Chondrocyte (in vitro differentiated cells): ENCODE measurements around the gene C2CD4D. TPM values are rescaled to one million over a fixed set of nuclear protein-coding genes. Genes with fewer than 3 reads are reported as not detected.

Experiments
- DNase-seq: peaks from one replicate; pipeline ENCODE4 v3.0.0; 2021; ENCODE audit warnings: mixed read lengths, low spot score
- H3K27ac Mint-ChIP-seq: one replicate; pipeline ENCODE4 v1.8.0; 2021; ENCODE audit warnings: mild to moderate bottlenecking, moderate library complexity, mixed read lengths; ENCODE audit not compliant: unreplicated experiment
- H3K27me3 Mint-ChIP-seq: 2 replicates; pipeline ENCODE4 v1.8.0; 2021; ENCODE audit warnings: low read depth, mixed read lengths
- H3K36me3 Mint-ChIP-seq: 2 replicates; pipeline ENCODE4 v1.8.0; 2021; ENCODE audit warnings: low read depth, mixed read lengths
- H3K4me1 Mint-ChIP-seq: 2 replicates; pipeline ENCODE4 v1.8.0; 2021; ENCODE audit warnings: low read depth, mild to moderate bottlenecking, mixed read lengths
- H3K4me3 Mint-ChIP-seq: one replicate; pipeline ENCODE4 v1.8.0; 2021; ENCODE audit warnings: mild to moderate bottlenecking, moderate library complexity, mixed read lengths; ENCODE audit not compliant: unreplicated experiment
- H3K9me3 Mint-ChIP-seq: 2 replicates; pipeline ENCODE4 v1.8.0; 2021; ENCODE audit warnings: low read depth, mixed read lengths
- CTCF ChIP-seq: fragments of 200-600 bp; sonication (generic); IDR thresholded peaks from 2 replicates; pipeline ENCODE4 v1.5.0; 2021; ENCODE audit warnings: antibody characterized with exemption, mild to moderate bottlenecking, moderate library complexity
- total RNA-seq: library from RNA; stranded (reverse); gene quantifications from 3 replicates; pipeline ENCODE4 v1.2.1, GENCODE V29; 2021

The C2CD4D gene
- total RNA-seq, 1 donor from 2014 or later = not detected

DNA sequence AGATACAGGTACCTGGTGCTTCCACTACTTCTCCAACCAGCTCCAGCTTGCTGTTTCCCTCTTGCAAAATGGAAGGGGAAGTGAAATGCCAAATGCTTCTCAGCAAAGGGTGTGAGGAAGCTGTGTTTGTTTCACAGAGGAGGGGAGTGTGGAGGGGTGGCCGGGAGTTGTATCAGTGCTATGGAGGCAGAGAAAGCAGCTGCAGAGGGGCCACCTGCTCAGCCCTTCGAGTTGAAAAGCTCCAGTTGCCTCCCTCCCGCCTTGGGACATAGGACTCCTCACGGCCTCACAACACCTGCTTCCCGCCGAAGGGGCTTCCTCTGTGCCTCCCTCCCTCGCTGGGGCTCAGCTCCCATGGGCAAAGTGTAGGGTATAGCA lies 22.3 kb downstream of the C2CD4D start:
- H3K27me3 Mint-ChIP-seq = peaks cover 23% of the 10 kb centered on the region
- H3K27ac Mint-ChIP-seq = no peak overlapping the region
- no peak for TF ChIP-seq CTCF
- no peaks in the 10 kb centered on the region for H3K4me1 Mint-ChIP-seq
- no peak overlapping the region for H3K4me3 Mint-ChIP-seq
- H3K36me3 Mint-ChIP-seq = no peaks in the 10 kb centered on the region
- H3K9me3 Mint-ChIP-seq = no peaks in the 10 kb centered on the region
- no peak for DNase-seq

DNA sequence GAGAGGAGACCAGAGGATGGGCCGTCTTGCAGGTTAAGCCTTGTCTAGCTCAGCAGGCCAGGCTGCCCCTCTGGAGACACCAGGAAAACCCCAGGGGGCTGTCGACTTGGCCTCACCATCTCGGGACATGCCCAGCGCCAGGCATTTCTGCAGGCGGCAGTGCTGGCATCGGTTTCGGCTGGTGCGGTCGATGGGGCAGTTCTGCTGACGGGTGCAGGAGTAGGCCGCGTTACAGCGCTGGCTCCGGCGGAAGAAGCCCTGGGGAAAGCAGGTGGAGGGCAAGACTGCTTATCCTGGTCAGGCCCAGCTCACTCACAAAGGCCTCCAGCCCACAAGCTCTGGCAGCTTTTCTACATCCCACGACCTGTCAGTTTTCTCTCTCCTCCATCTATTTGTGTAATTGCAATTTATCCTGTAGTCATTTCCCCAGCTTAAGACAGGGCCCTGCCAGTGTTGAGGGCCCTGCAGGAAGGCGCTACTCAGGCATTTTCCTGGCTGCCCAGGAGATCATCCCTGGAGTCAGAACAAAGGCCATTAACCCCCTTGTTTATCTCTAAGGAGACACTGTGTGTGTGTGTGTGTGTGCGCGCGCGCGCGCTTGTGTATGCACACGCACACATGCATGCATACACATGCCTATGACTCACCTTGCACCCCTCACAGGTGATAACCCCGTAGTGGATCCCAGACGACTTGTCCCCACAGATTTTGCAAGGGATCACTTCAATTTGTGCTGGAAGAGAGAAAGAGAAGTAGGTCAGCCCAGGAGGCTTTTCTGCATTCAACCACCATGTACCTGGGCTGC lies 22.9 kb downstream of the C2CD4D start:
- Mint-ChIP-seq H3K9me3 (no peaks in the 10 kb centered on the region), H3K27ac (no peak overlapping the region), H3K4me3 (no peak overlapping the region), H3K4me1 (no peaks in the 10 kb centered on the region), H3K36me3 (no peaks in the 10 kb centered on the region), H3K27me3 (peaks cover 23% of the 10 kb centered on the region)
- no peak for TF ChIP-seq CTCF
- DNase-seq = no peak

DNA sequence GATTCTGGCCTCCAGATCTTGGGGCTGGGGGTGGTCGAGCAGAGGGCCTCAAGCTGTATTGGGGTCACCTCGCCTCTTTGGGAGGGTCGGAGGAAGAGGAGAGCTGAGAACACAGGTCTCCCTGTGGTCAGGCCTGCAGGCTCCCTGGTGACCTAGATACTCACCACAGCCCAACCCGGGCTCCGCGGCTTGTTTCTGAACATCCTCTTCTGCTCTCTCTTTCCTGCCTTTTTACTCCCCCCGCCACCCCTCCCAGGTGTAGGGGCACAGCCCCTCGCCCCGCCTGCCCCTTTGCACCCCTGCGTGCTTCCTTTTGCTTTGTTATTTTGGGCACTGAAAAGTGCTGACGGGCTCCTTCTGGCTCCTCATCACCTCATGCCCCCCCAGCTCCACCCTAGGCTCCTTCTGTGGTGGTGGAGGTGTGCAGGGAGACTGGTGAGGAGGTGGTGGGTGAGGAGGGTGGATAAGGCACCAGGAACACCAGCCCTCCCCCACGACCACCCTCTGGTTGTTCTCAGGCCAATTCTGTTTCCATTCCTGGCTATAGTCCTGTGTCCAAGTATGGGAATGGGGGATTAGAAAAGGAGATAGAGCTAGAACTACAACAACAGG lies 23.8 kb downstream of the C2CD4D start:
- no peaks in the 10 kb centered on the region for H3K4me1 Mint-ChIP-seq
- H3K9me3 Mint-ChIP-seq = no peaks in the 10 kb centered on the region
- no peak for TF ChIP-seq CTCF
- H3K4me3 Mint-ChIP-seq = no peak overlapping the region
- peaks cover 27% of the 10 kb centered on the region for H3K27me3 Mint-ChIP-seq
- no peak for DNase-seq
- no peaks in the 10 kb centered on the region for H3K36me3 Mint-ChIP-seq
- H3K27ac Mint-ChIP-seq = no peak overlapping the region

DNA sequence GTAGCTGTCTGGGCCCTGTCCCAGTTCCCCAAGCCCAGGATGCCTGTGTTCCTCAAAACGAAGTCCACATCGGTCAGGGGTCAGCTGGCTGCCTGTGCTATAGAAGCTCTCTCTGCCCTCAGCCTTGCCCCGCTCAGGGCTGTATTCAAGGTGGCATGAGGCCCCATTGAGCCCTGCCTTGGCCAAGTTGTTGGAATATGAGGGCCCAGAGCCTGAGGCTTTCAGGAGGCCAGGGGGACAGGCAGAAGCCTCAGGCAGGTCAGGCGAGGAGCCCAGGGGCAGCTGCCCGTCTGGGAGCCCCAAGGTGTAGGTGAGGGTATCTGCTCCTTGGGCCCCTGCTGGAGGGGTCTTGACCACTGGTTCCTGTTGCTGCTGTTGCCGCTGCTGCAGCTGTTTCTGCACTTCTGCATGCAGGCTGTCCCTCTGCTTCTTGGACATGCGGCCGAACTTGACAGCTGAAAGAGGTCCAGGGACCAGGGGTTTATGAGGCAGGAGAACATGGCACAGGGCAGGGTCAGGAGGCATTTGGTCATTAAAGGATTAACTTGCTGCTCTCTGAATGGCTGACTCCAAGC lies 24.6 kb downstream of the C2CD4D start:
- no peaks in the 10 kb centered on the region for H3K4me1 Mint-ChIP-seq
- no peak overlapping the region for H3K4me3 Mint-ChIP-seq
- peaks cover 28% of the 10 kb centered on the region for H3K27me3 Mint-ChIP-seq

More for the DNA sequence above, 24.6 kb downstream of the C2CD4D start:
- Mint-ChIP-seq H3K36me3 (no peaks in the 10 kb centered on the region), H3K9me3 (no peaks in the 10 kb centered on the region), H3K27ac (no peak overlapping the region)
- no peak for TF ChIP-seq CTCF
- DNase-seq = no peak
